Measurements from ENCODE around the gene TTC23L. TPM values are rescaled to one million over a fixed set of nuclear protein-coding genes. Genes with fewer than 3 reads are reported as not detected.

Gene TTC23L
- total and polyA plus RNA-seq, 2 of the 8 experiments (the other 6 are each of a cell fraction or from before 2014, with no cell fraction given) = 1.1 to 2.4 TPM

DNA sequence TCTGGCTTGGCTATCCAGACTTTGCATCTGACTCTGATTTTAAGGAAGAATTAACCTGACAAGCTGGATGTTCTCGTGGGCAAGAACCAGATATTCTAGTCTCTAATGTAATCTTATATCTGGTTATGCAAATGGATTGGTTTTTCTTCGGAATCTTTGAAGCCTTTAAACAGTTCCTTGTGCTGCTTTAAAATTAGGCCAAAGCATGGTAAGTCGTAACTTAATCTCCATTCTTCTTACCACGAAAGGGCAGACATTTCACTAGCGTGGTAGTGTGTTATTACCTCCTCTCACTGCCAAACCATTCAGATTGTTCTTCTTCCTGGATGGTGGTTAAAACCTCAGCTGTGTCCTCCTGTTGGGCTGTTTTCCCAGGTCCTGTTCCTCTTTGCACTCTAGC is 34.1 kb upstream of the TTC23L start:
- no peak for TF ChIP-seq SAP30 (IDR thresholded peaks at IDR 0.05; ENCODE audit: insufficient read depth, insufficient replicate concordance, low read length)
- TF ChIP-seq NANOG (IDR thresholded peaks at IDR 0.05; ENCODE audit: insufficient read depth, low read depth, low read length, poor library complexity, severe bottlenecking) = no peak
- TF ChIP-seq HDAC6 (IDR thresholded peaks at IDR 0.05; ENCODE audit: low read depth, low read length) = no peak
- TF ChIP-seq YY1 (IDR thresholded peaks at IDR 0.05; ENCODE audit: low read depth, low read length) = no peak
- no peak for TF ChIP-seq RAD21 (IDR thresholded peaks at IDR 0.05 in 1 of 2, conservative IDR thresholded peaks at IDR 0.05 in 1 of 2; ENCODE audit: low read depth in 2 of 2, low read length in 2 of 2)
- no peak for TF ChIP-seq EP300 (IDR thresholded peaks at IDR 0.05; ENCODE audit: borderline replicate concordance in 1 of 2, low read depth in 2 of 2, low read length in 2 of 2)
- Histone ChIP-seq H3K36me3 (ENCODE audit: control insufficient read depth in 2 of 4, insufficient read depth in 4 of 4, low read length in 3 of 4) (peaks cover 11 to 46% (median 34%) of the 10 kb centered on the region in 4 experiments), H3K4me3 (ENCODE audit: extremely low read depth in 1 of 4, insufficient read depth in 2 of 4, low read depth in 3 of 4, low read length in 4 of 4) (no peak overlapping the region), H4K20me1 (replicated peaks in 1 of 2; ENCODE audit: control insufficient read depth in 1 of 2, insufficient read depth in 2 of 2, low read length in 2 of 2) (peaks cover 0 to 3% of the 10 kb centered on the region in 2 experiments), H3K56ac (replicated peaks; ENCODE audit: insufficient read length, low read depth, low read length) (no peak overlapping the region), H3K23ac (ENCODE audit: insufficient read length) (no peak overlapping the region), H2BK20ac (ENCODE audit: low read length) (no peak overlapping the region), H3K79me2 (ENCODE audit: control insufficient read depth in 1 of 2, insufficient read depth in 2 of 2, low read length in 2 of 2) (peaks cover 0 to 4% of the 10 kb centered on the region in 2 experiments; a peak in 1 of 4 replicates), H2BK15ac (ENCODE audit: low read length) (no peak overlapping the region), H2BK120ac (replicated peaks; ENCODE audit: low read depth, low read length) (no peak overlapping the region), H3K4me1 (replicated peaks in 1 of 4; ENCODE audit: control insufficient read depth in 3 of 4, insufficient read depth in 4 of 4, low read length in 3 of 4) (peaks cover 4 to 13% (median 6%) of the 10 kb centered on the region in 4 experiments; a peak in 5 of 7 replicates), H3K27ac (ENCODE audit: low read depth, low read length) (no peak overlapping the region), H3K27me3 (replicated peaks in 1 of 4; ENCODE audit: control insufficient read depth in 3 of 4, extremely low read depth in 1 of 4, insufficient read depth in 3 of 4, low read length in 3 of 4) (no peaks in the 10 kb centered on the region), H3K9me3 (ENCODE audit: insufficient read depth in 2 of 2, low read depth in 1 of 2, low read length in 1 of 2) (no peaks in the 10 kb centered on the region), H3K9ac (replicated peaks in 1 of 4; ENCODE audit: extremely low read depth in 1 of 4, low read depth in 3 of 4, low read length in 3 of 4) (no peak overlapping the region), H2AK5ac (ENCODE audit: low read depth, low read length) (no peak overlapping the region), H4K5ac (ENCODE audit: insufficient read length, low read depth, low read length) (no peak overlapping the region), H2AFZ (ENCODE audit: low read length) (no peak overlapping the region), H3K18ac (ENCODE audit: extremely low read depth, low read length) (no peak overlapping the region), H3K14ac (ENCODE audit: insufficient read length) (no peak overlapping the region), H3K23me2 (ENCODE audit: low read depth, low read length) (no peaks in the 10 kb centered on the region), H3K79me1 (ENCODE audit: low read depth, low read length) (no peaks in the 10 kb centered on the region; the same call in 1 of the 2 replicates), H2BK5ac (ENCODE audit: low read depth, low read length) (no peak overlapping the region), H4K8ac (ENCODE audit: extremely low read depth, insufficient read depth, low read length) (no peak overlapping the region), H3K4ac (replicated peaks; ENCODE audit: insufficient read length, low read depth, low read length) (no peak overlapping the region), H2BK12ac (ENCODE audit: low read depth, low read length) (no peak overlapping the region), H4K91ac (replicated peaks; ENCODE audit: insufficient read length, low read length) (no peak overlapping the region), H3K4me2 (ENCODE audit: insufficient read depth in 1 of 2, low read depth in 2 of 2, low read length in 2 of 2) (no peak overlapping the region)
- FAIRE-seq = no peak
- DNase-seq (ENCODE audit: low read depth in 1 of 2, low spot score in 2 of 2) = no peak
- ChIA-PET POLR2A (ENCODE audit: partially characterized antibody) (interaction anchor here (1.3 kb wide), 1 partner anchor 40 kb away, joined by 3 read pairs; no protein-coding TSS in a partner anchor), CTCF (ENCODE audit: partially characterized antibody) (interaction anchor here (0.6 to 1.3 kb wide), 6 partner anchors 23 to 204 kb away, joined by 3 to 5 read pairs (median 3); no protein-coding TSS in a partner anchor)
- WGBS, 2 experiments (ENCODE audit: extremely low coverage in 1 of 2, insufficient coverage in 1 of 2, insufficient read length in 1 of 2, insufficient replicate concordance in 2 of 2, low coverage in 1 of 2, low lambda C conversion rate in 2 of 2, missing lambda C conversion rate in 1 of 2) = 92% methylated on average over 5 of the region's 5 CpGs; no CpG with 5 or more reads in 1 of the 2 experiments

Measured in H1 (cell line).